ENCODE data around the gene CYTH3.

CYTH3 gene

DNA sequence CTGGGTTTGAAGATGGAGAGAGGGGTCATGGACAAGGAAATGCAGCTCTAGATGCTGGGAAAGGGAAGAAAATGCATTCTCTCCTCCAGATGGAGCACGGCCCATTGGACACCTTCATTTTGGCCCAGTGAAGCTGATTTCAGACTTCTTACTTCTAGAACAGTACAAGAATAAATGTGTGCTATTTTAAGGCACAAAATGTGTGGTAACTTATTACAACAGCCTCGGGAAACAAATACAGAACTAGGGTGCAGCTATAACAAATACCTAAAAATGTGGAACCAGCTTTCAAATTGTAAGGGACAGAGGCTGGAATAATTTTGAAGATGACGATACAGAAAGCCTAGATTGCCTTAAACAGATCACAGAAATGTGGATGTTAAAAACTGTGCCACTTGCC, 54.1 kb downstream of the CYTH3 start:
- no peak overlapping the region for H3K27ac ChIP-seq
- TF ChIP-seq, protein P1, sequence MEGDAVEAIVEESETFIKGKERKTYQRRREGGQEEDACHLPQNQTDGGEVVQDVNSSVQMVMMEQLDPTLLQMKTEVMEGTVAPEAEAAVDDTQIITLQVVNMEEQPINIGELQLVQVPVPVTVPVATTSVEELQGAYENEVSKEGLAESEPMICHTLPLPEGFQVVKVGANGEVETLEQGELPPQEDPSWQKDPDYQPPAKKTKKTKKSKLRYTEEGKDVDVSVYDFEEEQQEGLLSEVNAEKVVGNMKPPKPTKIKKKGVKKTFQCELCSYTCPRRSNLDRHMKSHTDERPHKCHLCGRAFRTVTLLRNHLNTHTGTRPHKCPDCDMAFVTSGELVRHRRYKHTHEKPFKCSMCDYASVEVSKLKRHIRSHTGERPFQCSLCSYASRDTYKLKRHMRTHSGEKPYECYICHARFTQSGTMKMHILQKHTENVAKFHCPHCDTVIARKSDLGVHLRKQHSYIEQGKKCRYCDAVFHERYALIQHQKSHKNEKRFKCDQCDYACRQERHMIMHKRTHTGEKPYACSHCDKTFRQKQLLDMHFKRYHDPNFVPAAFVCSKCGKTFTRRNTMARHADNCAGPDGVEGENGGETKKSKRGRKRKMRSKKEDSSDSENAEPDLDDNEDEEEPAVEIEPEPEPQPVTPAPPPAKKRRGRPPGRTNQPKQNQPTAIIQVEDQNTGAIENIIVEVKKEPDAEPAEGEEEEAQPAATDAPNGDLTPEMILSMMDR (IDR thresholded peaks at IDR 0.05), result no peak
- DNase-seq, result no peak
- H3K27me3 ChIP-seq, result no peaks in the 10 kb centered on the region
- intact Hi-C loops (cut with DNase I; ENCODE audit: low total_unique reads), result no loop called here
- H3K4me1 ChIP-seq, result peaks cover 0 to 25% (median 0%) of the 10 kb centered on the region in 4 donors
- no peaks in the 10 kb centered on the region for H3K36me3 ChIP-seq
- no peaks in the 10 kb centered on the region for H3K9me3 ChIP-seq
- H3K4me3 ChIP-seq, result no peak overlapping the region

- intact Hi-C loops (cut with DNase I; ENCODE audit: low total_unique reads), result no loop called here
- no peak overlapping the region for H3K27ac ChIP-seq
- peaks cover 0 to 30% (median 13%) of the 10 kb centered on the region in 4 donors for H3K4me1 ChIP-seq
- no peaks in the 10 kb centered on the region for H3K27me3 ChIP-seq
- no peak overlapping the region for H3K4me3 ChIP-seq
- no peak for DNase-seq
- TF ChIP-seq, protein P1 (IDR thresholded peaks at IDR 0.05), result no peak
- H3K9me3 ChIP-seq, result no peaks in the 10 kb centered on the region
- H3K36me3 ChIP-seq, result no peaks in the 10 kb centered on the region
These were observed 60.4 kb downstream of the CYTH3 start for GRCh38 chr7:6212008-6212407.

DNA sequence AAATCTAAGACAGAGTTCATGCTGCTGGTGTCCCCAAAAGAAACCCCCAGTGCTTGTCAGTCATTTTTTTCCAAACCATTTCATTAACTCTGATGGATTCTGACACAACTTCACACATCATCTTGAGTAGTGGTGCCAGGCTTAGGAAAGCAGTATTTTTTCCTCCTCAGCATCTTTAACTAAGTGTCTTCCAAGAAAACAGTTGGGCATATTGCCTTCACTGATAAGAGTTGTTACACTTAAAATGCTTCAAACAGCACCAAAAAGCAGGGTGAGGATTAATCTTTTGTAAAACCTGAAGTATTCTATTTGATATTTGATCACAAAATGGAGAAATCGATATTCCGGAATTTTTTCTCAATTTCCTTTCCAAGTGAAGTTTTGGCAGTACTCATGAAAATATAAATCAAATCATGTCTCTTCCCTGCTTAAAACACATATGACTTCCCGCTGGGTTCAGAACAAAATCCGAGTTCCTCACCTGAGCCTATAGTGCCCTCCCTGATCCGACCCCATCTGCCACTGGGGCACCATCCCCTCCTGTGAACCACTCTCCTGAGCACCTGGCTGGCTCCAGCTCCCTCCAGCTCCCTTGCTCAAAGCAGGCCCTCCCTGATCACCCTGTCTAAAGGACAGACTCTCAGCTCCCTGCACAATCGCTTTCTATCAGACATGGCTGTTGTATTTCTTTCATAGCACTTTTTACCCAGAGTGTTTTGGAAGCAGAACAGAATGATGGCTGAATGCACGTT, 61.6 kb downstream of the CYTH3 start:
- Histone ChIP-seq H3K36me3 (no peaks in the 10 kb centered on the region), H3K27me3 (no peaks in the 10 kb centered on the region), H3K4me1 (peaks cover 0 to 40% (median 13%) of the 10 kb centered on the region in 4 donors), H3K27ac (no peak overlapping the region), H3K9me3 (no peaks in the 10 kb centered on the region), H3K4me3 (no peak overlapping the region)
- intact Hi-C loops (cut with DNase I; ENCODE audit: low total_unique reads), result no loop called here
- TF ChIP-seq, protein P1 (IDR thresholded peaks at IDR 0.05), result no peak
- no peak for DNase-seq

GRCh38 chr7:6209340-6209739, 63.1 kb downstream of the CYTH3 start:
- no peak overlapping the region for H3K4me3 ChIP-seq

GRCh38 chr7:6208573-6209328, 63.7 kb downstream of the CYTH3 start:
- TF ChIP-seq, protein P1 (IDR thresholded peaks at IDR 0.05), result no peak
- H3K27me3 ChIP-seq, result no peaks in the 10 kb centered on the region
- no peaks in the 10 kb centered on the region for H3K36me3 ChIP-seq
- intact Hi-C loops (cut with DNase I; ENCODE audit: low total_unique reads), result no loop called here
- peaks cover 0 to 47% (median 16%) of the 10 kb centered on the region in 4 donors for H3K4me1 ChIP-seq
- DNase-seq, result no peak
- H3K27ac ChIP-seq, result no peak overlapping the region
- H3K9me3 ChIP-seq, result no peaks in the 10 kb centered on the region
- no peak overlapping the region for H3K4me3 ChIP-seq

More at GRCh38 chr7:6209340-6209739, 63.1 kb downstream of the CYTH3 start:
- Histone ChIP-seq H3K9me3 (no peaks in the 10 kb centered on the region), H3K4me1 (peaks cover 0 to 47% (median 16%) of the 10 kb centered on the region in 4 donors), H3K27ac (no peak overlapping the region), H3K36me3 (no peaks in the 10 kb centered on the region), H3K27me3 (no peaks in the 10 kb centered on the region)
- TF ChIP-seq, protein P1 (IDR thresholded peaks at IDR 0.05), result no peak
- no peak for DNase-seq
- intact Hi-C loops (cut with DNase I; ENCODE audit: low total_unique reads), result no loop called here
